NOMO-1 treated with dmso at 0.1 percent for 144 hours (cell line): ENCODE results near the gene MPHOSPH6.
"Not testable (repeated sequence)": the region's sequence is repeated elsewhere in the genome, so short reads cannot be mapped to it uniquely, and the experiment has no call there.

ENCODE experiments used
- DNase-seq: peaks from one replicate; lab custom pipeline; 2025; ENCODE audit not compliant: unreplicated experiment; lab: John Stamatoyannopoulos, UW

The MPHOSPH6 gene, protein sequence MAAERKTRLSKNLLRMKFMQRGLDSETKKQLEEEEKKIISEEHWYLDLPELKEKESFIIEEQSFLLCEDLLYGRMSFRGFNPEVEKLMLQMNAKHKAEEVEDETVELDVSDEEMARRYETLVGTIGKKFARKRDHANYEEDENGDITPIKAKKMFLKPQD

DNA sequence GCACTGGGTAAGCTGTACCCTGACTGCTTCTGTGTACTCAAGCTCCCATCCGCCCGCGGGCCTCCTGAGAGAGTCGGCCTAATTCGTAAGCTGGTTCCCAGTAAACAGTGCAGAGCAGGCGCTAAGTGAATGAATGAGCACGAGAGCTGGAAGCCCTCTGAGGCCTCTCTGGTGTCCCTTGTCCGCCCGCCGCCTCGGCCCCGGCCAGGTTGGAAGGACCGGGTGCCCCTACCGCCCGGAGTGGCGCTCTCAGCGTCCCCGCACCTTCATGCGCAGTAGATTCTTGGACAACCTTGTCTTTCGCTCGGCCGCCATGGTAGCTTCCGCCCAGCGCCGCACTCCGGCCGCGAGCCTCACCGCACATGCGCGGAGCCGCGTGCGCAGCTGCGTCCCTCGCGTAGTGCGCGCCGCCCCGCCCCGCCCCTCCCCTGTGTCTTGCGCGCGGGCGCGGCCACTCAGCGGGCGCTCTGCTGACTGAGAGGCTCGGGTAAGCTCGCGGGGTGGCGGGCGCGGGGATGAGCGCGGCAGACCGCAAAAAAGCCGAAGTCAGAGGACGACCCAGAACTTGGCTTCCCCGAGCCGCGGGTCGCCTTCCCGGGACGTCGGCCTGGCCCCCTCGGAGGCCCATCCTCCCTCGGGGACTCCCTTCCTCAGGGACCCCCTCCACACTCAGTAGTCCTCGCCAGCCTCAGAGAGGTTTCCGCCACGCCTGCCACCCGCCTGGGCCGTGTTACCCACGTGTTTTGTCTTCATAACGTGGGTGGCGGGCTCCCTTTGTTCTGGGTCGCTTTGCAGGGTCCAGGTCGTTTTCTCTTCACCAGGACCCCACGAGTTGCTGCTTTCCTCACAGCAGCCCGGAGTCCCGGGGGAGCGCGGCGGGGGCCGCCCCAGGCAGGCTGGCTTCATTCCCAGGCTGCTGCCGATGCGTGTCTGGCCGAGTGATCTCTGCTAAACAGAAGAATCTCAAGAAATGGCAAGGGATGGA lies at the start of gene MPHOSPH6:
MPHOSPH6 (minus strand) TSS at position 364 of the 985 bp plus-strand sequence; CDS start at position 315, 49 bp downstream.
- DNase-seq: peak; percentile 81

DNA sequence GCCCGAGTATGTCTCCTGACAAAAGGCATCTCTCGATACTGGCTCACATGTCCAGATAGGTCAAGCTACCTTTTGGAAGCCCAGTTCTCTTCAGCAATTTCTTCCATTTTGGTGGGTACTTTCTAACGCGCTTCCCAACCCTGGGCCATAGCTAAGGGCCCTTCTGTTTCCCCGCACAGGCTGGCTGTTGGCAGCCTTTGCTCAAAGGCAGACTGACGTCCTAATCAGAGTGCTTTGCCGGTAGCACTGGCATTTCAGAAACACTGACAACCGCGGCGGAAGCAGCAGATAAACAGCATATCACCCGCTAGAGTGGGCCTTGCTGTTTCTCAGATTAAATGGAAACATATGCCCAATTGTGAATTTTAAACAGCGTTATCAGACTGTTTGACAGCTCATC lies 49.3 kb upstream of the MPHOSPH6 start:
- no peak for DNase-seq

DNA sequence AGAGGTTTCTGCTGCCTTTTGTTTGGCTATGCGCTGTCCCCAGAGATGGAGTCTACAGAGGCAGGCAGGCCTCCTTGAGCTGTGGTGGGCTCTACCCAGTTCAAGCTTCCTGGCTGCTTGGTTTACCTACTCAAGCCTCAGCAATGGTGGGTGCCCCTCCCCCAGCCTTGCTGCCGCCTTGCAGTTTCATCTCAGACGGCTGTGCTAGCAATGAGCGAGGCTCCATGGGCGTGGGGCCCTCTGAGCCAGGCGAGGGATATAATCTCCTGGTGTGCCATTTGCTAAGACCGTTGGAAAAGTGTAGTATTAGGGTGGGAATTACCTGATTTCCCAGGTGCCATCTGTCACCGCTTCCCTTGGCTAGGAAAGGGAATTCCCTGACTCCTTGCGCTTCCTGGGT lies 39.3 kb upstream of the MPHOSPH6 start:
- not testable (repeated sequence) for DNase-seq

DNA sequence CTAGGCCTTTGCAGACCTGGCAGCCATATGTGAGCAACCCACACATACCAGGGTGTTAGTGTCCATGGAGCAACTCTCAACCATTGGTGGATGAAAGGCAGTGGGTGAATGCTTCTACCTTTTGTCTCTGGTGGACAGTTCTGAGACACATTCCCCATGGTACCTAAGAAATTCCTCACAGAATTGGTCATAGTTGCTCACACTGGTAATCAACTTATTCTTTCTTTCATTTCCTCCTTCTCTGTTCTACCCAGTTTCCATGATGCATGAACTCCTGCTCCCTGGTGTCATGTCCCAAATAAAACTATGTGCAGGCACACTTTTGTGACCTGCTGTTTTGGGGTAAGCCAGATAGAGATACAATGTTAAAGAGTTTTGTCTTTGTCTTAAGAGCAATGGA lies 33.2 kb upstream of the MPHOSPH6 start:
- DNase-seq: no peak

DNA sequence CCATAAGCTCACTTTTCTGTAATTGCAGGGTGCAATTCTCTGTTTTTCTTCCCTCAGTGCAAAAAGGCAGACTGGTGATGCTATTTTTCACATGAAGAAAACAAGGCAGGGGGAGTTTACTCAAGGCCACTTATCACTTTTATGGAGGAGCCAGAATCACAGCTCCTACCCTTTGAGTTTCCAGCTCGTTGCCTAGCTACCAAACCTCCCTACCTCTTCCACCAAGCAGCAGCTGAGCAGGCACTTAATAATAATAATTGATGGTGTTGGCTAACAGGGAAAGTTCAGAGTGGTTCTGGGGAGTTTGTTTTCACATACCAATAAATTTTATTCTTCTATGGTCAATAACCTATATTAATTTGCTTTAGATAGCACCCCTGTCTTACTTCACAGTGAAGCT lies 31.9 kb upstream of the MPHOSPH6 start:
- DNase-seq: no peak

DNA sequence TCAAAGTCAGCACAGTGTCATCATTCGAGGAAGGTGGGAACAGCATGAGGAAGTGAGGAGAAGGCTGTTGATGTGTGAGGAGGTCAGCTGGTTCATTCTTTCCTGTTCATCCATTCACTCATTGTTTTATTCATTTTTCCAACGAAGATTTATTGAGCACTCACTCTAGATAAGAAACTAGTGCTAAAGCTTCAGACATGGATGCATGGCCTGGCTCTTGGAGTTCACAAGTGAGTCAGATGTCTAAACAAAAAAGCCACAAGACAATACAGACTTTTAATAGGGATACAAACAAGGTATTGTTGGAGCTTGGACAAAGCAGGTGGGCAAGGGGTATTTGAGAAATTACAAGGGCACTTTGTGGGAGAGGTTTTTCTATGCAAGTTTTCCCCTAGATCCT lies 31.3 kb upstream of the MPHOSPH6 start:
- no peak for DNase-seq

DNA sequence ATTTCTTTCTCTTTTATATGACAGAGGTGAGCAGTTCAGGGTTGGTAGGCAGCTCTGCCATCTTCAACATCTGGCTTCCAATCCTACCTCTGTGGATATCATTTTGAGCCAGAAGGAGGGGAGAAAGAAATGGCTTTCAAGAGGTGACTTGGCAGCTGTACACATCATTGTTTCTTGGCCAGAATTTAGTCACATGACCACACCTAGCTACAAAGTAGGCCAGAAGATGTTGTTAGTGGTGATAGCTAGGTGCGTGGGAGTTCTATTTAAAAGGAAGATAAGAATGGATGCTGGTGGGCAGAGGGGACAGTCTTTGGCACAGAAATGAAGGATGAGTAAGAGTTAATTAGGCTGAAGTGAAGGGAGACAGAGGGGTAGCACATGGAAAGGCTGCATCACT lies 29.2 kb upstream of the MPHOSPH6 start:
- no peak for DNase-seq

DNA sequence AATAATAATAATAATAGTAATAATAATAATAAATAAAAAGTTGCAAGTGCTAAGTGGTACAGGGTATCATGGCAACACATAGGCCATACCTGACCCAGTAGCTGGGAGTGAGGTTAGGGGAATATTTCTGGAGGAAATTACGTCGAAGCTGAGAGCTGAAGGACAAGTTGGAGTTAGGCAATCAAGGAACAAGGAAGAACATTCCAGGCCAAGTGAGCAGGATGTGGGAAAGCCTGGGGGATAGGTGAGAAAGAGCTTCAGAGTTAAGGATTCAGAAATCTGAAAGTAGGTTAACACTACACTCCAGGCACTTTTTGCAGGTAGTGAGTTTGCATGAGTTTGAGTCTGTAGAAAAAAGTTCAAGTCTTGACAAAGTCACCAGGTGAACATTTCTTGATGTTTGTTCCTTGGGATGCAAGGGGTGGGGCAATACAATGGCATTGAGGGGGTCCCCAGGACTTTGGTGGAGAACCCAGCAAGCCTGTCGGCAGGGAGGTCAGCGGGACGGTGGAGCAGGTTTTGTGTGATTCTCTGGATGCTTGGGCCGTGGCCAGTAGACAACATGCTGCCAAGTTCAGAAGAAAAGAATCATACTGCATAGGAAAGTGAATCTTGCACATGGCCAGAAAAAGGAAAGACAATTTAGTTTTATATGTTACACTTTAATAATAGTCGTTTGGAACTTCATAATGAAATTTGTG lies 27.7 kb upstream of the MPHOSPH6 start:
- no peak for DNase-seq

DNA sequence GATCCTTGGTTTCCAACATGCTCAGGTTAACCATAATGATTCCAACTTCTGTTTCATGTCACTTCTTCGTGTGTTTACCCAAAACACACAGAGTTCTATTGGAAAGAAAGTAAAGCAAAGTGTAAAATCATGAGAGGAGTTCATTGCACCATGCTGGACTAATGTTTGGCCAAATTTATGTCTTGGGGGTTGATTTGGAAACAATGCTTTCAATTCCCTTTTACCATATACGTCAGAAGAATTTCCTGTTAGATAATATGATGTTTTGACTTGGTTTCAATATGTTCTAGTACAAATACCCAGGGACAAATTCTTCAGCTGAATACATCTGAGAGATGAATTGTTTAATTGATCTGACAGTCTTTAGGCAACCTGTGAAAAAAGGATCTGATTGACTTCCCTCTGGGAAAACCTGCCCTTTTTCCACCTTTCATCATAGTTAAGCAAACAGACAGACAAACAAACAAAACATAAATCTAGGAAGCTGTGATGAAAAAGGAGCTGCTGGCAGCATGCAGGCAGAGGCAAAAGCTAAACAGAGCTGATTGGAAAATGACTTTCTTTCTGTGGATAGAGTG lies 26.0 kb upstream of the MPHOSPH6 start:
- no peak for DNase-seq

DNA sequence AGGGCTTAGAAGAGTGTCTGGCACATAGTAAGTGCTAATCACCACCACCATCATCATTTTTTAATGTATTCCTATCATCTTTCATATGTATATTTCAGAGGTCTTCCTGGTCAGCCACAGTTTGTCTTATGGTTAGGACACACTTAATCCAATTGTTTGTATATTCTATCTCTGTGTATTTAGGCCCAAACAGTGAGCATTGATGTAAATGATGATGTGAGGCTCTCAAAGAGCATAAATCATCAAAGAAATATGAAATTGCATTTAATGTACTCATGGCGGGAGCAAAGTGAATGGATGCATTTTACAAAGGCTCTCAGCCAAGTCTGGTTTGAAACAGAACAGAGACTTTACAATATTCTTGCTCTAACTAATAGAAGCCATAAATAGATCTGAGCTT lies 24.1 kb upstream of the MPHOSPH6 start:
- DNase-seq: no peak

DNA sequence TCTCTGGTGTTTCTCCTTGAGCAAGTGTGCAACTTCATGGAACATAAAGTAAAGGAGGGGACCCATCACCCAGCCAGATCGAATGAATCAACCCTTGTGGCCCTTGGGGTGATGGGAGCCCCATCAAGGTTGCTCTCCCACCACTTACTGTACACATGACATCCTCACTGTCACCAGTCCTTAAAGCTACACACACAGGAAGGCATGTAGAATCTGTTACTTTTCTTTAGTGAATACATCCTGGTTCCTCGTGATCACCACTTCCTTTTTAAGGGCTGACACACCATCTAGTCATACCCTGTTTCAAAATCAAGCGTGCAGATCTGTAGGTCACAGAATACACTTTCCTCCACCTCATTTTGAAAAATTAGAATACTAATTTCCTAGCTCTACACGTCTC lies 22.6 kb upstream of the MPHOSPH6 start:
- peak; percentile 82 for DNase-seq

DNA sequence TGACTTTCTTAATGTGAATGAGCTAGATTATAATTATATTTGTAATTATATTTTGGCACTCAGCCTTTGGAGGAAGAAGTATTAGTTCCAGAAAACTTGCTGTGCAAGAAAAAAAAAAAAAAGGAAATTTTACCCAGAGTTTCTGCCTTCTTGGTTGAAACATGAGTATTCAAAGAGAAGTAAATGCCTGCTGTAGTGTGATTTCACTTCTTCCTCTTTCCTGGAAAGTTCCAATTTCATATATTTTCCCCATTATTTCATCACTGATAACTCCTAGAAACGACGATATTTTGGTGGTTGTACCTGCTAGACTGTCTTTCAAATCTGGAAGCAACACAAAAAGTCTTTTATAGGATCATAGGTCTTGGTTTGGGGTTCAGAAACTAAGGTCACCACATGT lies 20.4 kb upstream of the MPHOSPH6 start:
- DNase-seq: no peak

DNA sequence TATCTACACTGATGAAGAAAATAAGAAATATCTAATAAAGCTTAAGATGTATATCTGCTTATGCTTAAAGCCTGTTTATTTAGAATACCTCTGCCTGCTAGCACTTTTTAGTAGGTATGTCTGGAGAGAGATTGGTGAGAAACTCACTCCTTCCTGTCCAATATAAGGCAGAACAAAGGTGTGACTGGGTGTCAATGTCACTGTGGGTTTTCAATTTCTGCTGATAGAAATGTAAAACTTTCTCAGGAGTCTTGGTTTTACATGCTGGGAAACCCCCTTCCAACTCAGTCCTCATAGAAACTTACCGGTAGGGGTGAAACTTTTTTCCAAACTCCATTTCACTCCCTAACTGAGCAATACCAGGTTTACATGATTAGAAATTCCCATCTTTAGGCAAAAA lies 17.8 kb upstream of the MPHOSPH6 start:
- no peak for DNase-seq

DNA sequence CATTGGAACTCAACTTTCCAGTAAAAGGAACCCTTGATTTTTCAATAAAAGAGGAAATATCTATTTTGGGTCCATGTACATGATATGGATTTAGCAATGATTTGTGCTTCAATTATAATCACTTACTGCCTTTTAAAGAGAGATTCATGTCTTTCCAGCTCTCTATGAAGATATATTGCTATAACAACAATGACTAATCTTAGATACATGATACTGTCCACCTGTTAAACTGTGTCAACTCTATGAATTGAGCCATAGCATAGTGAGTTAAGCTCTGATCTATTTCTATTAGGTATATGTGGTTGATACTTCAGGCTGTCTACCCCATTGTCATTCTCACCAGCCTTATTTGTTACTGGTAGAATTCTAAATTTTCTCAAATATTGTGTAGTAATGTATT lies 15.0 kb upstream of the MPHOSPH6 start:
- DNase-seq: no peak

DNA sequence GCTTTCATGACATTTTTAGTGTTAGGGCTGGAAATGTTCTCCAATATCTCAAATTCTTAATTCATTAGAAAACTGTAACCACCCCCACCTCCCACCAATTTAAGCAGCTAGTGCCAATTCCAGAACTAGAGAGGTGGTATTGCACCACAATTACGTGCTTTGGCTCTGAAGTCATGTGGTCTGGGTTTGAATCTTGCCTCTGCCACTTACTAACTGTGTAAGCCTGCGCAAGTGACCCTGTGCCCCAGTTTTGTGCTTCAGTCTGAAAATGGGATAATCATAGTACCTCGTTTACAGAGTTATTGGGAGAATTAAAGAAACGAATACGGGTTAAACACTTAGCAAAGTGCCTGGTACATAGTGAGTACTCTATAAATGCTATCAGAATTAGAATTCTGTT lies 14.2 kb upstream of the MPHOSPH6 start:
- DNase-seq: no peak

DNA sequence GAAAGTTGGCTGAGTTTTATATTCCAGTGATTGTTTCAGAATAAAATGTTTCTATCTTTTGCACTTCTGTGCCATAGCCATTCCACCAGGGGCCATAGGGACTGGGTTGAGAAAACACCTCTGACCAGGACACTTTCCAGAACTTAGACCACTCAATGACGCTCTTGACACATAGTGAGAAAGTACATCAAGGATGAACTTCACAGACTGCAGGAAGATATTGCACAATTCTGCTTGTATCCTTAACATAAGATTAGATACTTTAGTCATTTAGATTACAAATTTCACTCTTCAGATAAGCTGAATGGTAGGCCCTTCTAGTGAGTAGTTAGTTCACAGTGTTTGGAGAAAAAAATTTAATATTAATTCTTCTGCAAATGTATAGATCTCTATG lies 13.0 kb upstream of the MPHOSPH6 start:
- no peak for DNase-seq

DNA sequence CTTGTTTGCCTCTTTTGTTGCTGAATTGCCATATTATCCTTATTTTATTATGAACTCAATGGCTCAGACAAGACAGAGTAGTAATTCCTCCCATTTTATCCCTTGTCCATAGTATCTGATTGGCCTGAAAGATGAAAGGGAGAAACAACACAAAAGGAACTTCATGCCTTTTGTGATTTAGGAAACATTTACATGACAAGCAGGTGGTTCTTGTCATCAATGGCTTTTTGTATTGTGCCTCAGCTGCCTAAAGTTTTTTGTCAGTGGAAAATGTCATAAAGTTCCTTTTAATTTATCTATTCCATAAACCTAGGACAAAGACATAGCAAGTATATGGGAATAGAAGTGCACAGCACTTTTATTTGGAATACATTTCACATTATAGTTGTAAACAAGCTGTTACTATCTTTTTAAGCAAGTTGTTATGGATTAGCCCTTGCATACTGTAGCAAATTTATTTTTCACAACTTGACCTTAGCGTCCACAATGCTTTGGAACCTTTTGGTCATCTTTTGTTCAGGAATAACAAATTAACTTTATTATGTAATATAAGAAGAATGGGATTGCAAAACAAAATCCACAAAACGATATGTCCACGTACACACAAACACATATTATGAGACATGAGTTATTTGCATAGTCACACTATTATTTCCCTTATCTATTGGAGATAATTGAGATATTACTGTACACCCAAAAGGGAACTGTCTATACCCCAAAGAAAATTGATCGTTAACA lies 12.4 kb upstream of the MPHOSPH6 start:
- no peak for DNase-seq

DNA sequence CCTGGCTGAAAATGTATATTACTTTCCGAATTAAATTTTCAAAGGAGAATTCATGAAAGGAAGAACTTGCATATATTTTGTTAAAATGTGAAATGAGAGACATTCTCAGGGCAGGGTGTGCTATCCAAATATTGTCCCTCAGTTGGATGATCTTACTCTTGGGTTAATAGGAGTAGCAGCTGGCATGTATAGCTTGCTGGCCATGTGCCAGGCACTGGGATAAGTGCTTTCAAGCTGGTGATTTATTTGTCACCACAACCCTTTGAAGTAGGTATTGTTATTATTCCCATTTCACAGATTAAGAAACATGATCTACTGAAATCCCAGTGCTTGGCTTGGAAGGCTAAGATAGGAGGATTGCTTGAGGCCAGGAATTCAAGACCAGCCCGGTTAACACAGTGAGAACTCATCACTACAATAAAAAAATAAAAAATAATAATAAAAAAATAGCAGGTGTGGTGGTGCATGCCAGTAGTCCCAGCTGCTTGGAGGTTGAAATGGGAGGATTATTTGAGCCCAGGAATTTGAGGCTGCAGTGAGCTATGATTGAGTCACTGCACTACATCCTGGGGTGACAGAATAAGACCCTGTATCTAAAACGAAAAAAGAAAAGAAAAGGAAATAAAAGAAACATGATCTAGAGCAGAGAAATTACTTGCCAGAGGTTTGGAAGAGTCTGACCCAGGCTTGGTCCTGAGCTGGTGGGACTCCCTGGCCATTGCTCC lies 11.6 kb upstream of the MPHOSPH6 start:
- DNase-seq: no peak

DNA sequence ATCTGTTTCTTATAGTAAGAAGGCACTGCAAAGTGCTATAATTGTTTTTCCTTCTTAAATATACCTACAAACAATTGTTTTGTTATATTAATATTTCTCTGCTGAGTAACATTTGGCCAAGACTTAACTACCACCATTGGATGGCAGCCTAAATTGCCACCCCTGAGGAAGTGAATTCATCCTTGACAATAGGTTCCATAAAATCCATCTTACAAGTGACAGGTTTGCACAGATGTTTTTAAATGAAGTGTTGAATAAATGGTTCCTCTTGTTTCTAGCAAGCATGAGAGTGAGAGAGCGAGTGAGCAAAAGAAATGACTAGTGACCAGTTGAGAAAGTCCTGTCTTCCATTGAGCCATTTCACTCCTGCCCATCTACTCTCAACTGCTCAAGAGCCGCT lies 8.3 kb upstream of the MPHOSPH6 start:
- DNase-seq: no peak

DNA sequence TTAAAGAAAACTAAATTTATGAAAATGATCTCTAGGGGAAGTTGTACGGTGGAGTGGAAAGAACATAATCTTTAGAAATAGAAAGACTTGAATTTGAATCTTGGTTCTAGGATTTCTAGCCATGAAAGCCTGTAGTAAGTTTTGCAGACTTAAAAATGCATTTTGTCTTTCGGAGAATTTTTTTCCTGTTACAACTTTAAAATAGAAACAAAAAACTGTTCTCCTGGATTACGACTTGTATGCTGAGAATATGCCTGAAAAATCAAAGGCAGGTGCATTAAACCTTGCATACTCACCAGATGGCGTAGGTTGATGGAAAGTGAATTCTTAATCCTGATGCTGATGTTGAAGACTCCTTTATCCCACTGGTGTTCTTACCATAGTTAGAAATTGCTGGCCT lies 7.5 kb upstream of the MPHOSPH6 start:
- DNase-seq: no peak
